GM18505 (cell line): ENCODE measurements around the gene LAMA1.

ENCODE experiments used
- ATAC-seq: cut with Tn5 transposase; IDR thresholded peaks from one replicate; pipeline ENCODE4 v1.9.1; 2021; ENCODE audit not compliant: unreplicated experiment
- POLR2A ChIP-seq: IDR thresholded peaks from 4 replicates; pipeline ENCODE4 v1.6.1; 2011; ENCODE audit warnings: borderline replicate concordance; ENCODE audit not compliant: insufficient read depth, insufficient read length; ENCODE audit errors: extremely low read depth

The LAMA1 gene

DNA sequence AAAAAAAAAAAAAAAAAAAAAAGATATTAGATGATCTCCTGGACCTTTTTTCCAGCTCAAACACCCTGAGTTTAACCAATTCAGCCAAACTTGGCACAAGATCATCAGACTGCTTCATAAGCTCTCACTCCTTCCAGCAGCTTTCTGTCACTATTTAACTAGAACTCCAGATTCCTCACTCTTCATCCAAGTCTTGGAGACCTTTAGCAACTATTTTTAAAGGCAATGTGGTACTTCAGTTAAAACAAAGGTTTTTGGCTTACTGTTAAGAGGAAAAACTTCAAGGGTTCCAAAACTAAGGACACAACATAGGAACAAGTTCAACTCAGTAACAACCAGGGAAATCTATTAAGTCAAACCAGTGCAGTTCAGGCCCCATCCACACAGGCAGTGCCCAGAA is 23.2 kb downstream of the LAMA1 start:
- TF ChIP-seq POLR2A, result no peak
- ATAC-seq, result no peak

GRCh38 chr18:7090771-7091170 is 26.8 kb downstream of the LAMA1 start:
- ATAC-seq, result no peak
- TF ChIP-seq POLR2A, result no peak

DNA sequence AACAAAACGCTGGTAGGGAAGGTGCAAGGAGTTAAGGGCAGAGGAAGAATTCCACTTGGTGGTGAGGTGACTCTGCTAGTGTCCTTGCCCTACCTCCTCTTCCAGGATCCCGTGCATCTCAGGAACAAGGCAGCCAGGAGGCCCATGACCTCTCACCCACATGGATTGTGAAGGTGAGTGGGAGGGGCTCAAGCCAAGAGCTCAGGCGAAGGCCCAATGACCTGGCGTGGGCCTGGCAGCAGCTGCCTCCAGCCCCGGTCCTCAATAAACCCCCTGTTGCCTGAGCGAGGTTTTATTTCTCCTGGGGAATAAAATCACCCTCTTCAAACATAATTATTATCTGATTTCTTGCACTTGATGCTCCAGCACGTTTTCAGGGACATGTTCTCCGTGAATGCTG is 28.2 kb downstream of the LAMA1 start:
- TF ChIP-seq POLR2A, result no peak
- ATAC-seq, result no peak

GRCh38 chr18:7084080-7085065 is 33.2 kb downstream of the LAMA1 start:
- TF ChIP-seq POLR2A, result no peak
- ATAC-seq, result peak; percentile 56

GRCh38 chr18:7082671-7083070 is 34.9 kb downstream of the LAMA1 start:
- no peak for TF ChIP-seq POLR2A

DNA sequence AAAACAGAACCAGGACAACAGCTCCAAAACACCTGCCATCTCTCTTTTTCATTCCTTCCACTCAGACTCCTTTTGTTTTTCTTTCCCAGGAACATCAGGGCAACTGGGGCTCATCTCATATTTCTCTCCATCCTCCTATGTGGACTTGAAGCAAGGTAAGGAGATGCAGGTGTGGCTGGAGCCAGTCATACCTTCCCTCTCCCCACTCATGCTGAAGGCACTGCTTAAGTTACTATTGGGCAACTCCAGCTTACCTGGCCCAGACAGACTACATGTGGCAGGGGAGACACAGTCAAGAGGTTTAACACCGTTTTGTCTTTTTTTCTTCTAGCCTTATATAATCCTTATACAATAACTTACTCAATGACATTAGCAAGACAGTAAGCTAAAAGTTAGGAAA is 38.4 kb downstream of the LAMA1 start:
- no peak for ATAC-seq
- no peak for TF ChIP-seq POLR2A

More at GRCh38 chr18:7082671-7083070, 34.9 kb downstream of the LAMA1 start:
- ATAC-seq, result no peak

GRCh38 chr18:7072593-7072992 is 45.0 kb downstream of the LAMA1 start:
- no peak for TF ChIP-seq POLR2A

DNA sequence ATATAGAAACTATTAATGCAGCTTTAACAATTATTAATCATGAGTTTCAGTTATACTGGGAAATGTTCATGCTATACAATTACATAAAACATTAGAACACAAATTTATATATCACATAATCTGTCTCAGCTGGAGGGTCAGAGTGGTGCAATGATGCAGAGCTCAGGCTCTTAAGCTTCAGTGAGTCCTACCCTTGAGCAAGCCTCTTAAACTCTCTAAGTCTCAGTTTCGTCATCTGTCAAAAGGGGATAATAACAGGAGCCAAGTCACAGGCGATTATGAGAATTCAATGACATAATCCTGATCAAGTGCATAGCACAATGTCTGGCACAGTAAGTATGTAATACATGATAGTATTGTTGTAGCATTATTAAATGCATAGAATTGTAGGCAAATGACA is 46.0 kb downstream of the LAMA1 start:
- ATAC-seq, result no peak
- TF ChIP-seq POLR2A, result no peak

More at GRCh38 chr18:7072593-7072992, 45.0 kb downstream of the LAMA1 start:
- no peak for ATAC-seq

GRCh38 chr18:7070466-7070865 is 47.1 kb downstream of the LAMA1 start:
- no peak for ATAC-seq
- no peak for TF ChIP-seq POLR2A

- no peak for TF ChIP-seq POLR2A
- ATAC-seq, result no peak
Measured at GRCh38 chr18:7068871-7069590, 48.6 kb downstream of the LAMA1 start.

DNA sequence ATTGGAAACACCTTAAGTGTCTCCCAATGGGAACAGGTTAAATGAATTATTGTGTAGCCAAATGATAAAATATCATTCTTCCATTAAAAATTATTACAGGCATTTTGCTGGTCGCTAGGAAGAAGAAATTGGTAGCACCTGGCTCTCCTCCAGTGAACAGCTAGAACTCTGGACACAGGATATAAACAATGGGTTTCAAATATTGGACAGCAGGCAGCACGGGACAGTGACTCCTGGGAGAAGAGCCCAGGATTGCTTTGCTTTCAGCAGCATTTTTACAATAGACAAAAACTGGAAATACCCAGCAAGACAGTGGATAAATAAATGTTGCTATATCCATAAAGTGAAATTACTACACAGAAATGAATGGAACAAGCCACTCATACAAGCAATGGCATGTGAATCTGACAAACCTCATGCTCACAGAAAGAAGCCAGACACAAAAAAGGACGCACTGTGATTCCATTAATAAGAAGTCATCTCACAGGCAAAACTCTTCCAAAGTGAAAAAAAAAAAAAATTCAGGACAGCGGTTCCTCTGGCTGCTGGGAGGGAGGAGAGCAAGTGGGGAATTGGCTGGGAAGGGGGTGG is 50.5 kb downstream of the LAMA1 start:
- no peak for ATAC-seq
- no peak for TF ChIP-seq POLR2A

- no peak for TF ChIP-seq POLR2A
- no peak for ATAC-seq
Measured at GRCh38 chr18:7065736-7066135, 51.9 kb downstream of the LAMA1 start.

GRCh38 chr18:7064346-7064745 is 53.3 kb downstream of the LAMA1 start:
- TF ChIP-seq POLR2A, result no peak
- no peak for ATAC-seq

- ATAC-seq, result no peak
Measured at GRCh38 chr18:7062811-7063210, 54.8 kb downstream of the LAMA1 start.

GRCh38 chr18:7062236-7062635 is 55.4 kb downstream of the LAMA1 start:
- no peak for TF ChIP-seq POLR2A
- ATAC-seq, result no peak

More at GRCh38 chr18:7062811-7063210, 54.8 kb downstream of the LAMA1 start:
- TF ChIP-seq POLR2A, result no peak
